Hepatocyte (in vitro differentiated cells): Measurements from ENCODE around the gene TMEM40.

Source experiments
- CTCF ChIP-seq: fragments of 200-600 bp; sonication (generic); IDR thresholded peaks from 2 replicates; pipeline ENCODE4 v1.5.1; 2016; ENCODE audit warnings: antibody characterized with exemption, mild to moderate bottlenecking; ENCODE audit not compliant: poor library complexity
- EZH2 ChIP-seq: fragments of 200-600 bp; sonication (generic); IDR thresholded peaks from 2 replicates; pipeline ENCODE4 v1.6.1; 2016; ENCODE audit warnings: antibody characterized with exemption, mild to moderate bottlenecking, borderline replicate concordance
- EZH2phosphoT487 ChIP-seq: fragments of 200-600 bp; sonication (generic); IDR thresholded peaks from one replicate; pipeline ENCODE4 v1.6.1; 2018; ENCODE audit warnings: antibody characterized with exemption, mild to moderate bottlenecking, low read depth, moderate library complexity; ENCODE audit not compliant: unreplicated experiment, severe bottlenecking

DNA sequence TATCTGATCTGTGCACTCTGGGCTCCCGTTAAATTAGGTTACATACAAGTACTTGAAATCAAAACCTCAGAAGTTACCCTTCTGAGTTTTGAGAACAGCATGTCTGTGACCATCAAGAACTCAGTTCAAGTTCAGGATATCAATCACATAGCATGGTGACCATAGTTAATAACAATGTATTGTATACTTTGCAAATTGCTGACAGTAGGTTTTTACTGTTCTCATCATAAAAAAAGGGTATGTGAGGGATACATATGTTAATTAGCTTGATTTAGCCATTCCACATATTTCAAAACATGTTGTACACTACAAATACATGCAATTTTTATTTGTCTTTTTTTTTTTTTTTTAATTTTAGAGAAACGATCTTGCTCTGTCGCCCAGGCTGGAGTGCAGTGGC is 25.5 kb downstream of the TMEM40 start:
- TF ChIP-seq CTCF (no peak), EZH2 (no peak), EZH2phosphoT487 (no peak)
